ENCODE measurements around the gene TLR10.

DNA sequence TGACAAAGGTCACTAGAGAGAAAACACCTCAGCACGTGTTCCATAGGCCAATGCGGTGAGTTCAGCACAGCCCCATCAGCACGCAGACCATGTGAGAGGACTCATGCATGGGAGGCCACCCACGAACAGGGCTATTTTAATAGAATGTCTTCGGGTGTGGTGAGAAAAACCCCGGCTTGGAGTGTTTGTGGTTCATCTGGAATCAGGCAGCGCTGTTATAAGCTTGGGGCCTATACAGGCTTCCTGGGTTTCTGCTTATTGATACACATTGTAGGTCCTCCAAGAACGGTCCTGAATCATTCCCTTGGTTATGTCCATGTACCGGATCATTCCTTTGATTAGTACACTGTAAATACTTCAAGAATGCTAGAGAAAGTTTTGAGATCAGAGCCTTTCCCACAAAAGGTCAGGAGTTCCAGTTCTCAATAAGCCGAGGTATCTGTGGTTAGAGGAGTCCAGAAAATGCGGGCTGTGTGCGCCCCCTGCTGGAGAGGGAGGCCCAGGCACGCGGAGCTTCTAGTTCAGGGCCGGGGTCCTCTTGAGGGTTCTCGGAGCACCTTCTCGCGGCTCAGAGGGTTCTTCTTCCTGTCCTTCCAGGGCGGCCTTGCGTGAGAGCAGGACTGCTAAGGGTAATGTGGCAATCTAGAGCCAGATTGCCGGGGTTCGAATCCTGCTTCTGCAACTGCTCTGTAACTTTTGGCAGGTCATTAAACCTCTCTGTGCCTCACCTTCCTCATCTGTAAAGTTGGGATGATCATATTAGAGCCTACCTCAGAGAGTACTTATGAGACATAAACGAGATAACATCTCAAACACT lies 51.8 kb downstream of the TLR10 start:
- TF ChIP-seq EZH2phosphoT487 (IDR thresholded peaks at IDR 0.05; ENCODE audit: insufficient read depth, low read depth) (peak; percentile 90; the same call in 1 of the 2 replicates), EZH2 (IDR thresholded peaks at IDR 0.05; ENCODE audit: insufficient read depth, poor library complexity, severe bottlenecking) (no peak)

Measured in GM23248 (cell line).